OCI-LY1 (cell line): ENCODE measurements around the gene TM4SF4.

Source experiments
- H2AFZ ChIP-seq: fragments of 200-600 bp; sonication (generic), shearing (Covaris generic); 2 replicates; pipeline ENCODE4 v1.6.0; 2014; ENCODE audit warnings: antibody characterized with exemption, mild to moderate bottlenecking, low read length
- H3F3A ChIP-seq: fragments of 200-600 bp; sonication (generic), shearing (Covaris generic); 2 replicates; pipeline ENCODE4 v1.6.0; 2014; ENCODE audit warnings: mild to moderate bottlenecking, antibody characterized with exemption, low read length, moderate library complexity; ENCODE audit not compliant: insufficient read depth
- H3K27ac ChIP-seq: fragments of 200-600 bp; sonication (generic); 2 replicates; pipeline ENCODE4 v1.5.1; 2014; ENCODE audit warnings: low read length, mixed run types, mild to moderate bottlenecking, low read depth; ENCODE audit not compliant: poor library complexity, severe bottlenecking
- H3K27me3 ChIP-seq: fragments of 200-600 bp; sonication (generic); 2 replicates; pipeline ENCODE4 v1.6.0; 2014; ENCODE audit warnings: antibody characterized with exemption, mild to moderate bottlenecking, low read length, moderate library complexity; ENCODE audit not compliant: insufficient read depth
- H3K36me3 ChIP-seq: fragments of 200-600 bp; sonication (generic); 2 replicates; pipeline ENCODE4 v1.6.1; 2014; ENCODE audit warnings: mild to moderate bottlenecking, antibody characterized with exemption, low read length, moderate library complexity, mixed read lengths; ENCODE audit not compliant: insufficient read depth
- H3K4me1 ChIP-seq: fragments of 200-600 bp; sonication (generic); 2 replicates; pipeline ENCODE4 v1.5.1; 2014; ENCODE audit warnings: mild to moderate bottlenecking, low read length, moderate library complexity; ENCODE audit not compliant: insufficient read depth, severe bottlenecking
- H3K4me2 ChIP-seq: fragments of 200-600 bp; sonication (generic), shearing (Covaris generic); 2 replicates; pipeline ENCODE4 v1.6.1; 2014; ENCODE audit warnings: low read length
- H3K4me3 ChIP-seq: fragments of 200-600 bp; sonication (generic); 2 replicates; pipeline ENCODE4 v1.5.1; 2014; ENCODE audit warnings: low read length, low read depth, mild to moderate bottlenecking, mixed read lengths; ENCODE audit not compliant: poor library complexity, severe bottlenecking
- H3K79me2 ChIP-seq: fragments of 200-600 bp; shearing (Covaris generic); 2 replicates; pipeline ENCODE4 v1.6.1; 2016; ENCODE audit warnings: mixed run types, low read length, mixed read lengths; ENCODE audit not compliant: insufficient read depth
- H3K9ac ChIP-seq: fragments of 200-600 bp; sonication (generic), shearing (Covaris generic); 2 replicates; pipeline ENCODE4 v1.6.1; 2014; ENCODE audit warnings: mild to moderate bottlenecking, low read length, mixed read lengths
- H3K9me2 ChIP-seq: fragments of 200-600 bp; sonication (generic), shearing (Covaris generic); 2 replicates; pipeline ENCODE4 v1.6.1; 2014; ENCODE audit warnings: low read depth, mild to moderate bottlenecking, low read length, mixed read lengths
- H3K9me3 ChIP-seq: fragments of 200-600 bp; shearing (Covaris generic); 2 replicates; pipeline ENCODE4 v1.6.1; 2014; ENCODE audit warnings: low read length, mixed read lengths
- H4K20me1 ChIP-seq: fragments of 200-600 bp; sonication (generic), shearing (Covaris generic); 2 replicates; pipeline ENCODE4 v1.6.0; 2016; ENCODE audit warnings: mild to moderate bottlenecking, low read length; ENCODE audit not compliant: insufficient read depth
- EZH2 ChIP-seq: fragments of 200-600 bp; sonication (generic), shearing (Covaris generic); IDR thresholded peaks from 2 replicates; pipeline ENCODE4 v1.8.0; 2017; ENCODE audit warnings: borderline replicate concordance, mixed run types, mild to moderate bottlenecking, antibody characterized with exemption, low read length, moderate library complexity, mixed read lengths
- TF ChIP-seq, protein P1 (sequence below): fragments of 200-600 bp; sonication (generic), shearing (Covaris generic); IDR thresholded peaks from 2 replicates; pipeline ENCODE4 v1.5.1; 2017; ENCODE audit warnings: mild to moderate bottlenecking, antibody characterized with exemption, low read length, moderate library complexity, mixed read lengths

The TM4SF4 gene

GRCh38 chr3:149481491-149481890, 7.0 kb downstream of the TM4SF4 start:
- Histone ChIP-seq H3K9me3 (no peaks in the 10 kb centered on the region), H3K4me1 (no peaks in the 10 kb centered on the region), H3K79me2 (no peaks in the 10 kb centered on the region), H3F3A (no peaks in the 10 kb centered on the region), H4K20me1 (no peaks in the 10 kb centered on the region), H3K36me3 (no peaks in the 10 kb centered on the region), H3K4me2 (no peak overlapping the region), H3K27ac (no peak overlapping the region), H3K4me3 (no peak overlapping the region), H2AFZ (no peak overlapping the region), H3K9me2 (no peaks in the 10 kb centered on the region), H3K9ac (no peak overlapping the region), H3K27me3 (no peaks in the 10 kb centered on the region)
- TF ChIP-seq, protein P1, sequence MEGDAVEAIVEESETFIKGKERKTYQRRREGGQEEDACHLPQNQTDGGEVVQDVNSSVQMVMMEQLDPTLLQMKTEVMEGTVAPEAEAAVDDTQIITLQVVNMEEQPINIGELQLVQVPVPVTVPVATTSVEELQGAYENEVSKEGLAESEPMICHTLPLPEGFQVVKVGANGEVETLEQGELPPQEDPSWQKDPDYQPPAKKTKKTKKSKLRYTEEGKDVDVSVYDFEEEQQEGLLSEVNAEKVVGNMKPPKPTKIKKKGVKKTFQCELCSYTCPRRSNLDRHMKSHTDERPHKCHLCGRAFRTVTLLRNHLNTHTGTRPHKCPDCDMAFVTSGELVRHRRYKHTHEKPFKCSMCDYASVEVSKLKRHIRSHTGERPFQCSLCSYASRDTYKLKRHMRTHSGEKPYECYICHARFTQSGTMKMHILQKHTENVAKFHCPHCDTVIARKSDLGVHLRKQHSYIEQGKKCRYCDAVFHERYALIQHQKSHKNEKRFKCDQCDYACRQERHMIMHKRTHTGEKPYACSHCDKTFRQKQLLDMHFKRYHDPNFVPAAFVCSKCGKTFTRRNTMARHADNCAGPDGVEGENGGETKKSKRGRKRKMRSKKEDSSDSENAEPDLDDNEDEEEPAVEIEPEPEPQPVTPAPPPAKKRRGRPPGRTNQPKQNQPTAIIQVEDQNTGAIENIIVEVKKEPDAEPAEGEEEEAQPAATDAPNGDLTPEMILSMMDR = no peak
- TF ChIP-seq EZH2 = no peak

DNA sequence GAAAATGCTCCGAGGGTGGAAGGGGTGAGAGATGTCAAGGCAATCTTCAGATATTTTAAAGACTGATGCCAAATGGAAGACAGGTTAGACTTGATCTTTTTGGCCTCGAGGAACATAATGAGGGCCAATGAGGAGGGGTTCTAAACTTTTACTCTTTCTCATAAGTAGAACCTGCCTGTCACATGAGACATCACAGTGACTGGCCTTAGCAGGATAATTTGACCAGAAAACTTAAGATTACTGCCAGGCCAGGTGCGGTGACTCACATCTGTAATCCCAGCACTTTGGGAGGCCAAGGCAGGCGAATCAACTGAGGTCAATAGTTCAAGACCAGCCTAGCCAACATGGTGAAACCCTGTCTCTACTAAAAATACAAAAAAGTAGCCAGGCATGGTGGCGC, 12.2 kb downstream of the TM4SF4 start:
- Histone ChIP-seq H3K27ac (no peak overlapping the region), H3K9me2 (no peaks in the 10 kb centered on the region), H3K79me2 (no peaks in the 10 kb centered on the region), H3K36me3 (no peaks in the 10 kb centered on the region), H3F3A (no peaks in the 10 kb centered on the region), H3K27me3 (no peaks in the 10 kb centered on the region), H3K4me2 (no peak overlapping the region), H3K4me3 (no peak overlapping the region), H4K20me1 (no peaks in the 10 kb centered on the region), H3K9me3 (no peaks in the 10 kb centered on the region), H3K9ac (no peak overlapping the region), H3K4me1 (no peaks in the 10 kb centered on the region), H2AFZ (no peak overlapping the region)
- TF ChIP-seq EZH2 = no peak

DNA sequence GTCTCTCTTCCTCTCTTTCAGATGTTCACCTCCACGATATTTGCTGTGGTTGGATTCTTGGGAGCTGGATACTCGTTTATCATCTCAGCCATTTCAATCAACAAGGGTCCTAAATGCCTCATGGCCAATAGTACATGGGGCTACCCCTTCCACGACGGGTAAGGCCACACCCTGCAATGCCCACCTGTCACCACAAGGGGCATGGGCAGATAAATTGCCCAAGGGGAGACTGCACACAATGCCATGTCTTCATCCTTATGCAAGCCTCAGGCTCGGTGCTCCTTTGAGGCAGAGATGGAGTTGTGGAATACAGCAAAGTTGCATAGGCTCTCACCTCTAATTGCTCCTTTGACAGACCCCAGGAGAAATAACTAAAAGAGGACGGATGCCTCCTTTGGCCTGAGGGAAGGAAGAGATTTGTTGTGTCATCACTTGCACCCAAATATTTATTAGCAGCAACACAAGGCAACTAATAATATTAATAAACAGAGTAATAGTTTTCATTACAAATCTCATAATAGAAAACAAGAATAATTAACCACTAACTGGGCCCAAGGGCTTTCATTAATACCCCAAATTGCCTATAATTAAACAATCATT, 13.2 kb downstream of the TM4SF4 start:
- H3K4me3 ChIP-seq = no peak overlapping the region
- no peak overlapping the region for H3K27ac ChIP-seq
- H3K79me2 ChIP-seq = no peaks in the 10 kb centered on the region
- TF ChIP-seq EZH2 = no peak
- TF ChIP-seq, protein P1 = peak; percentile 90
- no peaks in the 10 kb centered on the region for H3F3A ChIP-seq
- H2AFZ ChIP-seq = no peak overlapping the region
- H3K27me3 ChIP-seq = no peaks in the 10 kb centered on the region
- no peaks in the 10 kb centered on the region for H3K9me2 ChIP-seq
- no peaks in the 10 kb centered on the region for H3K9me3 ChIP-seq
- no peak overlapping the region for H3K4me2 ChIP-seq
- H4K20me1 ChIP-seq = no peaks in the 10 kb centered on the region
- no peaks in the 10 kb centered on the region for H3K4me1 ChIP-seq
- H3K9ac ChIP-seq = no peak overlapping the region
- H3K36me3 ChIP-seq = no peaks in the 10 kb centered on the region

DNA sequence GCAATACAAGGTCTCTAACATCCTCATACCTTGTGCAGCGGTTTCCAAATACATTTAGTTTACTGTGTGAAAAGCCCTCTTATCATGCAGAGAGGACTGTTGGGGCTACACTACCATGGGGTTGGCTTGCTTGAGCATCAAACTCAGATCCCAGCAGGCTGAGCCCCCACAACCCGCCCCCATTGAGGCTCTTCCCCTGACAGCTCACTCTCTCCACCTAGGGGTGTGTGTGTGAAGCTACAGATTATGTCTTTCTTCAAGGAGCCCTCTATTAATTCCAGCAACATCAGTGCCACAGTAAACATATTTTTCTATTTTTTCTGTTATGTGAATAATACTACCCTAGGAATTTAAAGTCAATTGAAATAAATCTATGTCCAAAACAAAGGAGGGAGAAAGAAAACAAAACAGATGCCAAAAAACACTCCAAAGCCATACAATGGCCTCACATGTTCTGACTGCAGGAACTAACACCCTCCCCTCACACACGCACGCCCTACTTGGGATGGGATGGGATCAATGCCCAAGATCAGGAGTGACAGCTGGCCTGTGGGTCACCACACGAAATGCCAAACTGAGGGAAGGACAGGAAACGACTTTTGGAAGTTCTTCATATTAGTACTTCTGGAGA, 14.7 kb downstream of the TM4SF4 start:
- no peak overlapping the region for H2AFZ ChIP-seq
- no peak overlapping the region for H3K4me3 ChIP-seq

More for the DNA sequence above, 14.7 kb downstream of the TM4SF4 start:
- no peaks in the 10 kb centered on the region for H3K4me1 ChIP-seq
- no peaks in the 10 kb centered on the region for H3K9me2 ChIP-seq
- H4K20me1 ChIP-seq = no peaks in the 10 kb centered on the region
- no peaks in the 10 kb centered on the region for H3K79me2 ChIP-seq
- no peaks in the 10 kb centered on the region for H3F3A ChIP-seq
- TF ChIP-seq, protein P1 = peak; percentile 77
- TF ChIP-seq EZH2 = no peak
- H3K36me3 ChIP-seq = no peaks in the 10 kb centered on the region
- no peaks in the 10 kb centered on the region for H3K9me3 ChIP-seq
- no peaks in the 10 kb centered on the region for H3K27me3 ChIP-seq
- H3K9ac ChIP-seq = no peak overlapping the region
- H3K27ac ChIP-seq = no peak overlapping the region
- H3K4me2 ChIP-seq = no peak overlapping the region
